ENCODE data around the gene OR2K2.

OR2K2 gene

GRCh38 chr9:111330124-111330523 is at the start of gene OR2K2:
OR2K2 (minus strand) TSS chr9:111330224; CDS start chr9:111328433, 1,791 bp downstream.
- no peaks in the 10 kb centered on the region for H3K36me3 ChIP-seq (ENCODE audit: control insufficient read depth, insufficient read depth, low read length)
- no peaks in the 10 kb centered on the region for H3K9me3 ChIP-seq (ENCODE audit: control insufficient read depth, low read length)
- no peaks in the 10 kb centered on the region for H3K4me1 ChIP-seq (ENCODE audit: control insufficient read depth, insufficient read depth, low read length)
- no peak within 1 kb of the TSS for H3K4me3 ChIP-seq (ENCODE audit: low read length)
- H3K27me3 ChIP-seq (ENCODE audit: control insufficient read depth, insufficient read depth, low read length) = no peaks in the 10 kb centered on the region
- no peak within 1 kb of the TSS for H3K9ac ChIP-seq (ENCODE audit: low read length)

- H3K27me3 ChIP-seq (ENCODE audit: control insufficient read depth, insufficient read depth, low read length) = no peaks in the 10 kb centered on the region
- peaks cover 4% of the 10 kb centered on the region for H3K36me3 ChIP-seq (ENCODE audit: control insufficient read depth, insufficient read depth, low read length)
- H3K9me3 ChIP-seq (ENCODE audit: control insufficient read depth, low read length) = no peaks in the 10 kb centered on the region
Observed at GRCh38 chr9:111375817-111376564, 46.0 kb upstream of the OR2K2 start.

GRCh38 chr9:111375062-111375461 is 45.0 kb upstream of the OR2K2 start:
- Histone ChIP-seq H3K9me3 (ENCODE audit: control insufficient read depth, low read length) (no peaks in the 10 kb centered on the region), H3K36me3 (ENCODE audit: control insufficient read depth, insufficient read depth, low read length) (peaks cover 10% of the 10 kb centered on the region), H3K9ac (ENCODE audit: low read length) (no peak overlapping the region), H3K27me3 (ENCODE audit: control insufficient read depth, insufficient read depth, low read length) (no peaks in the 10 kb centered on the region), H3K4me1 (ENCODE audit: control insufficient read depth, insufficient read depth, low read length) (no peaks in the 10 kb centered on the region), H3K4me3 (ENCODE audit: low read length) (no peak overlapping the region)

More at GRCh38 chr9:111375817-111376564, 46.0 kb upstream of the OR2K2 start:
- Histone ChIP-seq H3K4me3 (ENCODE audit: low read length) (no peak overlapping the region), H3K4me1 (ENCODE audit: control insufficient read depth, insufficient read depth, low read length) (no peaks in the 10 kb centered on the region), H3K9ac (ENCODE audit: low read length) (no peak overlapping the region)

GRCh38 chr9:111372297-111372696 is 42.3 kb upstream of the OR2K2 start:
- H3K9ac ChIP-seq (ENCODE audit: low read length) = no peak overlapping the region
- no peak overlapping the region for H3K4me3 ChIP-seq (ENCODE audit: low read length)
- H3K36me3 ChIP-seq (ENCODE audit: control insufficient read depth, insufficient read depth, low read length) = peaks cover 10% of the 10 kb centered on the region
- H3K9me3 ChIP-seq (ENCODE audit: control insufficient read depth, low read length) = no peaks in the 10 kb centered on the region
- no peaks in the 10 kb centered on the region for H3K27me3 ChIP-seq (ENCODE audit: control insufficient read depth, insufficient read depth, low read length)
- H3K4me1 ChIP-seq (ENCODE audit: control insufficient read depth, insufficient read depth, low read length) = no peaks in the 10 kb centered on the region

- Histone ChIP-seq H3K27me3 (ENCODE audit: control insufficient read depth, insufficient read depth, low read length) (no peaks in the 10 kb centered on the region), H3K4me1 (ENCODE audit: control insufficient read depth, insufficient read depth, low read length) (no peaks in the 10 kb centered on the region), H3K9me3 (ENCODE audit: control insufficient read depth, low read length) (no peaks in the 10 kb centered on the region), H3K4me3 (ENCODE audit: low read length) (no peak overlapping the region), H3K9ac (ENCODE audit: low read length) (no peak overlapping the region), H3K36me3 (ENCODE audit: control insufficient read depth, insufficient read depth, low read length) (peaks cover 10% of the 10 kb centered on the region)
Observed at GRCh38 chr9:111366978-111367377, 37.0 kb upstream of the OR2K2 start.

- Histone ChIP-seq H3K9me3 (ENCODE audit: control insufficient read depth, low read length) (no peaks in the 10 kb centered on the region), H3K9ac (ENCODE audit: low read length) (no peak overlapping the region), H3K27me3 (ENCODE audit: control insufficient read depth, insufficient read depth, low read length) (no peaks in the 10 kb centered on the region), H3K36me3 (ENCODE audit: control insufficient read depth, insufficient read depth, low read length) (no peaks in the 10 kb centered on the region), H3K4me1 (ENCODE audit: control insufficient read depth, insufficient read depth, low read length) (no peaks in the 10 kb centered on the region), H3K4me3 (ENCODE audit: low read length) (no peak overlapping the region)
Observed at GRCh38 chr9:111362526-111362925, 32.5 kb upstream of the OR2K2 start.

GRCh38 chr9:111360881-111361280 is 30.9 kb upstream of the OR2K2 start:
- no peak overlapping the region for H3K9ac ChIP-seq (ENCODE audit: low read length)
- H3K4me3 ChIP-seq (ENCODE audit: low read length) = no peak overlapping the region
- no peaks in the 10 kb centered on the region for H3K36me3 ChIP-seq (ENCODE audit: control insufficient read depth, insufficient read depth, low read length)
- H3K27me3 ChIP-seq (ENCODE audit: control insufficient read depth, insufficient read depth, low read length) = no peaks in the 10 kb centered on the region
- H3K4me1 ChIP-seq (ENCODE audit: control insufficient read depth, insufficient read depth, low read length) = peaks cover 8% of the 10 kb centered on the region
- H3K9me3 ChIP-seq (ENCODE audit: control insufficient read depth, low read length) = no peaks in the 10 kb centered on the region

GRCh38 chr9:111356481-111357244 is 26.6 kb upstream of the OR2K2 start:
- Histone ChIP-seq H3K9ac (ENCODE audit: low read length) (no peak overlapping the region), H3K9me3 (ENCODE audit: control insufficient read depth, low read length) (no peaks in the 10 kb centered on the region), H3K4me3 (ENCODE audit: low read length) (peak overlapping the region; percentile 23), H3K4me1 (ENCODE audit: control insufficient read depth, insufficient read depth, low read length) (peaks cover 8% of the 10 kb centered on the region), H3K36me3 (ENCODE audit: control insufficient read depth, insufficient read depth, low read length) (no peaks in the 10 kb centered on the region), H3K27me3 (ENCODE audit: control insufficient read depth, insufficient read depth, low read length) (no peaks in the 10 kb centered on the region)

- no peaks in the 10 kb centered on the region for H3K27me3 ChIP-seq (ENCODE audit: control insufficient read depth, insufficient read depth, low read length)
- no peaks in the 10 kb centered on the region for H3K9me3 ChIP-seq (ENCODE audit: control insufficient read depth, low read length)
- no peaks in the 10 kb centered on the region for H3K36me3 ChIP-seq (ENCODE audit: control insufficient read depth, insufficient read depth, low read length)
- peaks cover 8% of the 10 kb centered on the region for H3K4me1 ChIP-seq (ENCODE audit: control insufficient read depth, insufficient read depth, low read length)
- H3K4me3 ChIP-seq (ENCODE audit: low read length) = no peak overlapping the region
- no peak overlapping the region for H3K9ac ChIP-seq (ENCODE audit: low read length)
Observed at GRCh38 chr9:111352545-111352944, 22.5 kb upstream of the OR2K2 start.

- Histone ChIP-seq H3K9ac (ENCODE audit: low read length) (no peak overlapping the region), H3K9me3 (ENCODE audit: control insufficient read depth, low read length) (no peaks in the 10 kb centered on the region), H3K36me3 (ENCODE audit: control insufficient read depth, insufficient read depth, low read length) (no peaks in the 10 kb centered on the region), H3K27me3 (ENCODE audit: control insufficient read depth, insufficient read depth, low read length) (no peaks in the 10 kb centered on the region), H3K4me1 (ENCODE audit: control insufficient read depth, insufficient read depth, low read length) (no peaks in the 10 kb centered on the region), H3K4me3 (ENCODE audit: low read length) (no peak overlapping the region)
Observed at GRCh38 chr9:111350556-111350955, 20.5 kb upstream of the OR2K2 start.

- Histone ChIP-seq H3K36me3 (ENCODE audit: control insufficient read depth, insufficient read depth, low read length) (no peaks in the 10 kb centered on the region), H3K9ac (ENCODE audit: low read length) (no peak overlapping the region), H3K27me3 (ENCODE audit: control insufficient read depth, insufficient read depth, low read length) (no peaks in the 10 kb centered on the region), H3K4me1 (ENCODE audit: control insufficient read depth, insufficient read depth, low read length) (no peaks in the 10 kb centered on the region), H3K9me3 (ENCODE audit: control insufficient read depth, low read length) (no peaks in the 10 kb centered on the region), H3K4me3 (ENCODE audit: low read length) (no peak overlapping the region)
Observed at GRCh38 chr9:111349766-111350165, 19.7 kb upstream of the OR2K2 start.

- Histone ChIP-seq H3K27me3 (ENCODE audit: control insufficient read depth, insufficient read depth, low read length) (no peaks in the 10 kb centered on the region), H3K36me3 (ENCODE audit: control insufficient read depth, insufficient read depth, low read length) (no peaks in the 10 kb centered on the region), H3K9ac (ENCODE audit: low read length) (no peak overlapping the region), H3K4me3 (ENCODE audit: low read length) (no peak overlapping the region), H3K9me3 (ENCODE audit: control insufficient read depth, low read length) (no peaks in the 10 kb centered on the region), H3K4me1 (ENCODE audit: control insufficient read depth, insufficient read depth, low read length) (no peaks in the 10 kb centered on the region)
Observed at GRCh38 chr9:111348821-111349271, 18.8 kb upstream of the OR2K2 start.
